Upper lobe of left lung (tissue), 4 donors: ENCODE results near the gene STX8.

Experiments used
- CTCF ChIP-seq, 6 experiments: fragments of 450-650 bp in 4 of 6; fragments of 200-600 bp in 2 of 6; sonication (generic) in 2 of 6; IDR thresholded peaks; one replicate each; pipeline ENCODE4 v1.5.1; 2016 to 2019; ENCODE audit warnings: antibody characterized with exemption in 6 of 6
- EP300 ChIP-seq, 4 donors: sonication (generic); formaldehyde crosslinking; IDR thresholded peaks; one replicate each; pipeline ENCODE4 v1.5.1; 2017; ENCODE audit warnings: antibody characterized with exemption in 4 of 4, control low read depth in 2 of 4
- POLR2AphosphoS5 ChIP-seq, 2 donors: sonication (generic); formaldehyde crosslinking; IDR thresholded peaks; one replicate each; pipeline ENCODE4 v1.5.1; 2017; ENCODE audit warnings: antibody characterized with exemption in 2 of 2

- TF ChIP-seq CTCF (IDR thresholded peaks at IDR 0.05), result no peak
- no peak for TF ChIP-seq EP300 (IDR thresholded peaks at IDR 0.05)
- no peak for TF ChIP-seq POLR2AphosphoS5 (IDR thresholded peaks at IDR 0.05)
Observed at GRCh38 chr17:9533441-9533840, 42.2 kb downstream of the STX8 start.
